Measurements from ENCODE around the gene ENAM.

- TF ChIP-seq ELF4 (IDR thresholded peaks at IDR 0.05): no peak
- no peak for TF ChIP-seq BHLHE40 (IDR thresholded peaks at IDR 0.05; ENCODE audit: borderline replicate concordance)
- no peak for TF ChIP-seq FOXA1 (IDR thresholded peaks at IDR 0.05)
- TF ChIP-seq CTBP1 (IDR thresholded peaks at IDR 0.05; ENCODE audit: borderline replicate concordance): no peak
- no peak for TF ChIP-seq ARNT (IDR thresholded peaks at IDR 0.05)
- TF ChIP-seq SP1 (IDR thresholded peaks at IDR 0.05): no peak
- no peak for TF ChIP-seq TARDBP (IDR thresholded peaks at IDR 0.05)
- no peak for TF ChIP-seq SUZ12 (IDR thresholded peaks at IDR 0.05)
- TF ChIP-seq FOXM1 (IDR thresholded peaks at IDR 0.05; ENCODE audit: borderline replicate concordance): no peak
- TF ChIP-seq PKNOX1 (IDR thresholded peaks at IDR 0.05): no peak
- TF ChIP-seq ZNF384 (IDR thresholded peaks at IDR 0.05): no peak
These were observed 42.5 kb downstream of the ENAM start for GRCh38 chr4:70671091-70671490.

Measured in HEK293T (cell line).